Measurements from ENCODE around the gene LHPP.

Gene LHPP

GRCh38 chr10:124521429-124521871, 59.8 kb downstream of the LHPP start:
- TF ChIP-seq CTCF (IDR thresholded peaks at IDR 0.05; ENCODE audit: low read depth, low read length) (no peak), MAX (IDR thresholded peaks at IDR 0.05; ENCODE audit: low read depth, low read length) (no peak), POLR2A (IDR thresholded peaks at IDR 0.05; ENCODE audit: extremely low read depth, insufficient read length) (no peak), MYC (IDR thresholded peaks at IDR 0.05; ENCODE audit: low read depth, low read length) (no peak)
- DNase-seq (ENCODE audit: low read depth), result no peak
- no peak overlapping the region for H3K4me3 ChIP-seq (ENCODE audit: low read depth, low read length)

DNA sequence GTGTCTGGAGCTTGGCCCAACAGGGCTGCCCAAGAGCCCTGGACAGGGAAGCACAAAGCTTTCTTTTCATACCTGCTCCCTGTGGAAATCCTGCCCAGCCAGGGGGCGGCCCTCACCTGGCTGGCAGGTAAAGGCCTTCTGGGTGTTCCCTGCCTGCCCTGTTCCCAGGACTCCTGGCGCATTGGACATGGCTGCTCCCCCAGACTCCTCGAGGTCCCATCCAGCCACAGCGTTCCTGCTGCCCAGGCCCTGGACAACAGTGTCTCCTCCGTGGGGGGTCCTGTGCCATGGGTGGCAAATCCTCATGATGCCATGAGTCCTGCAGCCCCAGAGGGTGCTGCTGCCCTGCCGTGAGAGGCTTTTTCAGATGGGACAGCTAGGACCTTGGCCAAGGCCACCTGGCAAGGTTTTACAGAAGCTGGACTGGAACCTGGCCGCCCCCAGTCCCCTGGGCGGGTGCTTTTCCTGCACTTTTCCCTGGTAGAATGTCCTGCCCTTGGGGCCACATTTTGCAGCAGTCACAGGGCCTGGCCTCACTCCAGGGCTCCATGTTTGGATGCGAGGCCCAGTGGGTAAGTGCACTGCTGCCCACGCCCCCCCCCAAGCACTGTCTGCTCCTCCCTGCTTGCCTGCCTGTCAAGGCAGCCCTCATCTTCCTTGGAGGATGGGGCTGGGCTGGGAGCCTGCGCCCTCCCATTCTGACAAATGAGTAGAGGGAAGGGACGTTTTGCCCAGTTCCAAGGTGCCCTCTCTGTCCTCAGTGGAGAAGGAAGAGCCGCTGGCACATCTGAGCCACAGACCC, 60.7 kb downstream of the LHPP start:
- TF ChIP-seq CTCF (IDR thresholded peaks at IDR 0.05; ENCODE audit: low read depth, low read length), result no peak
- no peak for TF ChIP-seq POLR2A (IDR thresholded peaks at IDR 0.05; ENCODE audit: extremely low read depth, insufficient read length)
- no peak for TF ChIP-seq MAX (IDR thresholded peaks at IDR 0.05; ENCODE audit: low read depth, low read length)
- no peak for TF ChIP-seq MYC (IDR thresholded peaks at IDR 0.05; ENCODE audit: low read depth, low read length)
- no peak overlapping the region for H3K4me3 ChIP-seq (ENCODE audit: low read depth, low read length)
- no peak for DNase-seq (ENCODE audit: low read depth)

DNA sequence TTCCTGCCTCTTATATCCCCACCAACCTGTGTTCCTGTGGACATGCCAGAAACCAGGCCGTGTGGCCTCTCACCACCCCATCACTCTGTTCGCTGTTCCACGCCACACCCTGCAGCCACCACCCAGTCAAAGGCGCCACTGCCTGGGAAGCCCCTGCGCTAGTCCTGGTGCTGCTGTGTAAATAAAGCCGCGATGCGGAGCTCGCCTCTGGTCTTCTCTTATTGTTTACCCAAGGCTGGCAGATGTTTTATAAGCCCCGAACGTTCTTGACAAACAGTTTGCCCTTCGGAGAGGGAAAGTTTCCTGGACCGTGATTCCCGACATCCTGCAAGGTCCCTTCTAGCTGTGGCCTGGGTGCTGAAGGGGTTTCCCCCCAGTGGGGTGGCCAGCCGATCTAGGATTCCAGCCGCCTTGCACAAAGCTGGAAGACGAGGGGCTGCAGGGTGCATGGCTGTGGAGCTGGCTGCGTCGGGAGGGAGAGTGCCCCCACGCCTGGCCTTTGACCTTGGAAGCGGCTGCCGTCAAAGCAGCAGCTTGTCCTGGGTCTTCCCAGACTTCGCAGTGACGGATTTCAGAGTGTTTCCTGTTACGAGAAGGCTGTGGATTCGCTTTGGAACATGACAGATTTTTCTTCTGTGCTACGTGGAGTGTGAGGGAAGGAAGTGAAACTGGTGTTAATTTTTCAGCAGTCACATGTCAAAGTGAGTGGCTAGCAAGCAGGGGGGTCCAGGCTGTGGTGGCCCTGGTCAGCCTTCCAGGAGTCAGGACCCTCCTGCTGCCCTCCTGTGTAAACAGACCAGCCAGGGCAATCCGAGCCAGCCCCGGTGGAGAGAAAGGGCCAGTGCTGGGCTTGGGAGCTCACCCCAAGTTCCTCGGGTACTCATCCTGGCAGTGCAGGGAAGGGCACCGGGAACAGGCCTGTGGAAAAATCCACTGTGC, 61.6 kb downstream of the LHPP start:
- no peak for DNase-seq (ENCODE audit: low read depth)
- no peak for TF ChIP-seq CTCF (IDR thresholded peaks at IDR 0.05; ENCODE audit: low read depth, low read length)
- TF ChIP-seq MYC (IDR thresholded peaks at IDR 0.05; ENCODE audit: low read depth, low read length), result no peak
- no peak for TF ChIP-seq MAX (IDR thresholded peaks at IDR 0.05; ENCODE audit: low read depth, low read length)
- TF ChIP-seq POLR2A (IDR thresholded peaks at IDR 0.05; ENCODE audit: extremely low read depth, insufficient read length), result no peak
- no peak overlapping the region for H3K4me3 ChIP-seq (ENCODE audit: low read depth, low read length)

DNA sequence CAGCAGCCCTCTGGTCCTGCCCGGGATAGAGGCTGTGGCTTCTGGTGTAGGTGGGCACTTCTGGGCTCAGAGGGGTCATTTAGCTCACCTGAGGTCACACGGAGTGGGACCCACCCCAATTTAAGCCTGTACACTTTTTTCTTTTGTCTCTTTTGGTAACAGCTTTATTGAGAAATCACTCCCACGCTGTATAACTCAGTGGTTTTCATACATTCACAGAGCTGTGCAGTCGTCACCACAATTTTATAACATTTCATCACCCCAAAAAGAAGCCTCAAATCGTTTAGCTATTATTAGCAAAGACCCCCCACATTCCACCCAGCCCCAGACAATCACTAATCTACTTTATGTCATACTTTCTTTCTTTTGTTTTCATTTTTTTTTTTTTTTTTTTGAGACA, 62.3 kb downstream of the LHPP start:
- H3K4me3 ChIP-seq (ENCODE audit: low read depth, low read length), result no peak overlapping the region
- TF ChIP-seq POLR2A (IDR thresholded peaks at IDR 0.05; ENCODE audit: extremely low read depth, insufficient read length) (no peak), MAX (IDR thresholded peaks at IDR 0.05; ENCODE audit: low read depth, low read length) (no peak), MYC (IDR thresholded peaks at IDR 0.05; ENCODE audit: low read depth, low read length) (no peak), CTCF (IDR thresholded peaks at IDR 0.05; ENCODE audit: low read depth, low read length) (no peak)

DNA sequence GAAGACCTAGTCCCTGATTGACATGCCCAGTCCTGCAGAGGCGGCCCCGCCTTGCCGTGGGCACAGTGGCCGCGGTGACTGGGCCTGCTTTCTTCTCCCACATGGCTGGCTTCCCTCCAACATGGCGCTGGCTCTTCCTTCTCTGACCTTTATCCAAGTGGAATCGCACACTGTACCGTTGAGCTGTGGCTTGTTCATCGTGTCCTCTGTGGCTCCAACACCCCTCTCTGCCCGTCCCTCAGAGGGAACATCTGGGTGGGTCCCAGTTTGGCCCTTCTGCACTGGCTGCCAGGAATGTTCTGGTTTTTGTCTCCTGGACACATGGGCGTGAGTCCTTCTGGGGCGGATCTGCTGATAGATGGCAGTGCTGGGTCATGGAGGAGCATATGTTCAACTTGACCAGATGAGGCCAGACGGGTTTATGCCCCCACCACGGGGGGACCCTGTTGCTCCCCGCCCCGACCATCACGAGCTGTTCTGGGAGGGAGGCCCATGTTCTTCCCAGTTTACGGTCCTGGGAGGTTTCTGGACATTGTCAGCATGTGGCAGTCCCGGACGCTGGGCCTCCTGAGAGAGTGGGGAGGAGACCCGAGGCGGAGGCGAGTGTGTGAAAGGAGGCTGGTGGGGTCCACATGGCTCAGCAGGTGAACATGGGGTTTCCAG, 63.5 kb downstream of the LHPP start:
- TF ChIP-seq MYC (IDR thresholded peaks at IDR 0.05; ENCODE audit: low read depth, low read length), result no peak
- TF ChIP-seq POLR2A (IDR thresholded peaks at IDR 0.05; ENCODE audit: extremely low read depth, insufficient read length), result no peak
- no peak for TF ChIP-seq MAX (IDR thresholded peaks at IDR 0.05; ENCODE audit: low read depth, low read length)
- TF ChIP-seq CTCF (IDR thresholded peaks at IDR 0.05; ENCODE audit: low read depth, low read length), result no peak
- no peak overlapping the region for H3K4me3 ChIP-seq (ENCODE audit: low read depth, low read length)
- no peak for DNase-seq (ENCODE audit: low read depth)

More for the DNA sequence above, 62.3 kb downstream of the LHPP start:
- DNase-seq (ENCODE audit: low read depth), result peak; percentile 50

Data from NB4 (cell line).